IMR-90 (cell line): ENCODE measurements around the gene EFHD1. TPM values are rescaled to one million over a fixed set of nuclear protein-coding genes. Genes with fewer than 3 reads are reported as not detected.

Experiments
- ATAC-seq: fragments of 200-7000 bp; cut with Tn5 transposase; 2 replicates; pipeline ENCODE4 v1.9.1; 2020; ENCODE audit warnings: low read depth, mild to moderate bottlenecking, moderate library complexity
- BruUV-seq: library from RNA; stranded (reverse); fragments of 400-500 nt; replicated peaks from 2 replicates; lab custom pipeline; 2021; lab: Mats Ljungman, UMichigan
- CTCF ChIA-PET: fragments of 300-600 bp; formaldehyde crosslinking; extraction: SDS; loops from one replicate; lab custom pipeline; 2021; ENCODE audit warnings: antibody characterized with exemption; lab: Yijun Ruan, JAX
- POLR2A ChIA-PET: fragments of 300-600 bp; sonication (Branson Sonifier 250); formaldehyde crosslinking; loops from one replicate; lab custom pipeline; 2022; ENCODE audit warnings: antibody characterized with exemption; ENCODE audit not compliant: unreplicated experiment; lab: Charles Lee
- DNase-seq: peaks from one replicate; pipeline ENCODE4 v3.0.0; 2013
- H2AFZ ChIP-seq: replicated peaks from 2 replicates; pipeline ENCODE3; 2013; ENCODE audit warnings: low read length, mild to moderate bottlenecking; ENCODE audit not compliant: poor library complexity
- H2AK5ac ChIP-seq: 2 replicates; pipeline ENCODE4 v1.6.1; 2013; ENCODE audit warnings: low read depth, low read length, inconsistent platforms
- H2AK9ac ChIP-seq: replicated peaks from 2 replicates; pipeline ENCODE3; 2013; ENCODE audit warnings: mild to moderate bottlenecking, low read depth, low read length, moderate library complexity; ENCODE audit not compliant: poor library complexity
- H2BK120ac ChIP-seq: 2 replicates; pipeline ENCODE4 v1.6.1; 2013; ENCODE audit warnings: low read depth, low read length, inconsistent platforms
- H2BK15ac ChIP-seq: 3 replicates; pipeline ENCODE4 v1.6.1; 2013; ENCODE audit warnings: low read depth, low read length, inconsistent platforms
- H2BK20ac ChIP-seq: 2 replicates; pipeline ENCODE4 v1.6.1; 2013; ENCODE audit warnings: low read depth, mild to moderate bottlenecking, inconsistent platforms, low read length, moderate library complexity
- H2BK5ac ChIP-seq: 2 replicates; pipeline ENCODE4 v1.6.1; 2013; ENCODE audit warnings: mild to moderate bottlenecking, low read depth, low read length, inconsistent platforms; ENCODE audit not compliant: poor library complexity, severe bottlenecking
- H3K14ac ChIP-seq: replicated peaks from 2 replicates; pipeline ENCODE4 v1.6.1; 2013; ENCODE audit warnings: low read depth, low read length, inconsistent platforms
- H3K18ac ChIP-seq: 2 replicates; pipeline ENCODE4 v1.6.1; 2013; ENCODE audit warnings: low read depth, low read length, control low read depth
- H3K23ac ChIP-seq: 2 replicates; pipeline ENCODE4 v1.6.1; 2013; ENCODE audit warnings: low read depth, low read length, inconsistent platforms
- H3K27ac ChIP-seq: 2 replicates; pipeline ENCODE4 v1.5.1; 2013; ENCODE audit warnings: mild to moderate bottlenecking, control low read depth, low read length; ENCODE audit not compliant: insufficient read depth
- H3K27me3 ChIP-seq: 2 replicates; pipeline ENCODE4 v1.6.1; 2013; ENCODE audit warnings: low read length; ENCODE audit not compliant: control insufficient read depth, insufficient read depth
- H3K36me3 ChIP-seq: 2 replicates; pipeline ENCODE4 v1.6.1; 2013; ENCODE audit warnings: low read length, mixed read lengths; ENCODE audit not compliant: control insufficient read depth, insufficient read depth
- H3K4ac ChIP-seq: 2 replicates; pipeline ENCODE4 v1.6.1; 2013; ENCODE audit warnings: low read depth, low read length, inconsistent platforms
- H3K4me1 ChIP-seq: 2 replicates; pipeline ENCODE4 v1.6.1; 2013; ENCODE audit warnings: low read length, mixed read lengths; ENCODE audit not compliant: control insufficient read depth, insufficient read depth
- H3K4me2 ChIP-seq: 2 replicates; pipeline ENCODE4 v1.6.1; 2013; ENCODE audit warnings: low read depth, mild to moderate bottlenecking, control low read depth, low read length, moderate library complexity
- H3K4me3 ChIP-seq: 2 replicates; pipeline ENCODE4 v1.5.1; 2013; ENCODE audit warnings: low read depth, mild to moderate bottlenecking, control low read depth, low read length, moderate library complexity; ENCODE audit not compliant: insufficient read depth
- H3K56ac ChIP-seq: 2 replicates; pipeline ENCODE4 v1.6.1; 2013; ENCODE audit warnings: low read length, inconsistent platforms; ENCODE audit not compliant: insufficient read depth; ENCODE audit errors: extremely low read depth
- H3K79me1 ChIP-seq, 2 experiments: 2 replicates each; pipeline ENCODE4 v1.6.1; 2013; ENCODE audit warnings: low read length in 2 of 2, inconsistent platforms in 1 of 2, low read depth in 1 of 2
- H3K9ac ChIP-seq: 2 replicates; pipeline ENCODE4 v1.6.1; 2013; ENCODE audit warnings: low read depth, low read length, control low read depth
- H3K9me1 ChIP-seq: 2 replicates; pipeline ENCODE4 v1.6.1; 2013; ENCODE audit warnings: low read length, inconsistent platforms; ENCODE audit not compliant: insufficient read depth
- H3K9me3 ChIP-seq: 2 replicates; pipeline ENCODE4 v1.6.1; 2013; ENCODE audit warnings: low read length; ENCODE audit not compliant: control insufficient read depth, insufficient read depth
- H4K20me1 ChIP-seq: 2 replicates; pipeline ENCODE4 v1.6.1; 2013; ENCODE audit warnings: low read length, inconsistent platforms; ENCODE audit not compliant: insufficient read depth
- H4K5ac ChIP-seq: 2 replicates; pipeline ENCODE4 v1.6.1; 2013; ENCODE audit warnings: mild to moderate bottlenecking, low read depth, low read length, control low read depth
- H4K8ac ChIP-seq, 2 experiments: 2 replicates each; pipeline ENCODE4 v1.6.1; 2013; ENCODE audit warnings: low read depth in 2 of 2, low read length in 2 of 2, control low read depth in 1 of 2, inconsistent platforms in 1 of 2
- H4K91ac ChIP-seq: 2 replicates; pipeline ENCODE4 v1.6.1; 2013; ENCODE audit warnings: low read depth, low read length, inconsistent platforms; ENCODE audit not compliant: insufficient read depth
- BHLHE40 ChIP-seq: fragments of 150-350 bp; IDR thresholded peaks from 2 replicates; pipeline ENCODE4 v1.6.1; 2016; ENCODE audit warnings: mild to moderate bottlenecking, low read depth, low read length
- CEBPB ChIP-seq: IDR thresholded peaks from 2 replicates; pipeline ENCODE4 v1.6.1; 2012; ENCODE audit warnings: low read depth, low read length, improper control_type of control experiment
- CHD1 ChIP-seq: IDR thresholded peaks from 2 replicates; pipeline ENCODE4 v1.6.1; 2012; ENCODE audit warnings: low read depth, low read length, improper control_type of control experiment
- FOS ChIP-seq: fragments of 150-350 bp; IDR thresholded peaks from 2 replicates; pipeline ENCODE4 v1.6.1; 2016; ENCODE audit warnings: low read depth, low read length
- MAFK ChIP-seq: IDR thresholded peaks from 2 replicates; pipeline ENCODE4 v1.6.1; 2012; ENCODE audit warnings: low read depth, low read length, improper control_type of control experiment
- MAZ ChIP-seq: IDR thresholded peaks from 2 replicates; pipeline ENCODE4 v1.6.1; 2012; ENCODE audit warnings: low read depth, mild to moderate bottlenecking, low read length, improper control_type of control experiment, moderate library complexity, borderline replicate concordance
- MXI1 ChIP-seq: IDR thresholded peaks from 2 replicates; pipeline ENCODE4 v1.6.1; 2012; ENCODE audit warnings: low read depth, mild to moderate bottlenecking, low read length, moderate library complexity, borderline replicate concordance
- NFE2L2 ChIP-seq: fragments of 150-350 bp; IDR thresholded peaks from 2 replicates; pipeline ENCODE4 v1.6.1; 2016; ENCODE audit warnings: low read depth, mild to moderate bottlenecking, low read length
- RAD21 ChIP-seq: IDR thresholded peaks from 2 replicates; pipeline ENCODE4 v1.6.1; 2012; ENCODE audit warnings: low read length, improper control_type of control experiment
- RCOR1 ChIP-seq: IDR thresholded peaks from 2 replicates; pipeline ENCODE4 v1.6.1; 2012; ENCODE audit warnings: mild to moderate bottlenecking, low read length, improper control_type of control experiment; ENCODE audit not compliant: insufficient replicate concordance
- RFX5 ChIP-seq: IDR thresholded peaks from 2 replicates; pipeline ENCODE4 v1.8.0; 2012; ENCODE audit warnings: low read depth, mild to moderate bottlenecking, low read length, moderate library complexity
- SMC3 ChIP-seq: fragments of 150-350 bp; IDR thresholded peaks from 2 replicates; pipeline ENCODE4 v1.6.1; 2016; ENCODE audit warnings: low read depth, mild to moderate bottlenecking, antibody characterized with exemption, low read length, moderate library complexity
- WGBS, 2 experiments: methylation state at CpG; one replicate each; pipeline versions ENCODE4 v1.1.5 to v1.1.7; 2013; ENCODE audit warnings: missing lambda C conversion rate in 2 of 2; ENCODE audit not compliant: insufficient read length in 1 of 2; ENCODE audit errors: extremely low coverage in 2 of 2; 5-methylcytosine and 5-hydroxymethylcytosine counted together
- dilution Hi-C: fragments of 300-500 bp; cut with HindIII; formaldehyde crosslinking; loops from one replicate; pipeline ENCODE4 v1.14.3; 2018; ENCODE audit warnings: low sequenced_read_pairs; ENCODE audit not compliant: unreplicated experiment
- in situ Hi-C: fragments of 300-500 bp; cut with MboI; formaldehyde crosslinking; loops from 3 replicates; pipeline ENCODE4 v1.14.3; 2019; ENCODE audit warnings: low sequenced_read_pairs, inconsistent platforms, mixed read lengths
- intact Hi-C: fragments of 100-400 bp; cut with micrococcal nuclease; formaldehyde crosslinking; loops from 2 replicates; pipeline ENCODE4 v1.10.0; 2022
- polyA plus RNA-seq, 3 experiments: library from polyadenylated mRNA; depleted of rRNA; stranded (reverse); fragments of >200 nt; gene quantifications; 2 replicates each; pipeline ENCODE4 v1.2.3, GENCODE V29; 2012; ENCODE audit warnings: low replicate concordance in 1 of 3
- total RNA-seq: library from RNA; depleted of rRNA; stranded (reverse); fragments of >200 nt; gene quantifications from 2 replicates; pipeline ENCODE4 v1.2.3, GENCODE V29; 2012
- TF ChIP-seq, protein P1 (sequence below): fragments of 150-350 bp; IDR thresholded peaks from 2 replicates; pipeline ENCODE4 v1.6.1; 2016; ENCODE audit warnings: low read depth, mild to moderate bottlenecking, low read length, moderate library complexity, borderline replicate concordance
- TF ChIP-seq, protein P2 (sequence below): fragments of 150-350 bp; IDR thresholded peaks from 2 replicates; pipeline ENCODE4 v1.6.1; 2017; ENCODE audit warnings: mild to moderate bottlenecking, antibody characterized with exemption, low read length, low read depth

EFHD1 gene
- total and polyA plus RNA-seq, 2 of the 4 experiments (the other 2 are of a cell fraction): 0.27 TPM; not detected in 1

DNA sequence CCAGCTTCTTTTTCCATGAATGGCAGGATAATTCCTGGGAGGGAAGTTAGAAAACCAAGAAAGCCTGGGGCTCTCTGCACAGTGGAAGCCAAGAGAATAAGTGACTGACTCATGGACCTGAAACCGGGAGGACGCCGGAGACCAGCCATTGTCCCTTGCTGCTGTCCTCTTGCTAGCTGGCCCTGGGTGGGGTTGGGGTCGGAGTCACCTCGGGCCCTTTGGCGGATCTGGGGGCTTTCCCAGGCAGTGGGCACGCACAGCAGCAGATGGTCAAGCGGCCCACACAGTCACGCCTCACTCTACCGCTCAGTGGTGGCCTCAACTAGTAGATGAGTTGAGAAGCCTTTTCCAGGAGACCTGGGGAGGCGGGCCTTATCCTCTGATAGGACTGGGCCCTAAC is 15.6 kb downstream of the EFHD1 start:
- intact Hi-C loops: no loop called here
- H3K4me3 ChIP-seq: no peak overlapping the region
- H2AFZ ChIP-seq: no peak overlapping the region
- TF ChIP-seq RAD21 (no peak), RFX5 (no peak), BHLHE40 (no peak), CEBPB (no peak), SMC3 (no peak), FOS (no peak), NFE2L2 (no peak), MAZ (no peak), CHD1 (no peak), MXI1 (no peak), MAFK (no peak), RCOR1 (no peak)
- TF ChIP-seq, protein P1, sequence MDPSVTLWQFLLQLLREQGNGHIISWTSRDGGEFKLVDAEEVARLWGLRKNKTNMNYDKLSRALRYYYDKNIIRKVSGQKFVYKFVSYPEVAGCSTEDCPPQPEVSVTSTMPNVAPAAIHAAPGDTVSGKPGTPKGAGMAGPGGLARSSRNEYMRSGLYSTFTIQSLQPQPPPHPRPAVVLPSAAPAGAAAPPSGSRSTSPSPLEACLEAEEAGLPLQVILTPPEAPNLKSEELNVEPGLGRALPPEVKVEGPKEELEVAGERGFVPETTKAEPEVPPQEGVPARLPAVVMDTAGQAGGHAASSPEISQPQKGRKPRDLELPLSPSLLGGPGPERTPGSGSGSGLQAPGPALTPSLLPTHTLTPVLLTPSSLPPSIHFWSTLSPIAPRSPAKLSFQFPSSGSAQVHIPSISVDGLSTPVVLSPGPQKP: no peak
- TF ChIP-seq, protein P2, sequence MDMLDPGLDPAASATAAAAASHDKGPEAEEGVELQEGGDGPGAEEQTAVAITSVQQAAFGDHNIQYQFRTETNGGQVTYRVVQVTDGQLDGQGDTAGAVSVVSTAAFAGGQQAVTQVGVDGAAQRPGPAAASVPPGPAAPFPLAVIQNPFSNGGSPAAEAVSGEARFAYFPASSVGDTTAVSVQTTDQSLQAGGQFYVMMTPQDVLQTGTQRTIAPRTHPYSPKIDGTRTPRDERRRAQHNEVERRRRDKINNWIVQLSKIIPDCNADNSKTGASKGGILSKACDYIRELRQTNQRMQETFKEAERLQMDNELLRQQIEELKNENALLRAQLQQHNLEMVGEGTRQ: no peak
- no peak overlapping the region for H4K91ac ChIP-seq
- ChIA-PET POLR2A (no interaction called here), CTCF (no interaction called here)
- no peak overlapping the region for H2AK9ac ChIP-seq
- no peak overlapping the region for H2AK5ac ChIP-seq
- DNase-seq (no peak), ATAC-seq (no peak)
- H3K4me2 ChIP-seq: no peak overlapping the region
- no TSS peak for BruUV-seq
- H4K8ac ChIP-seq: no peak overlapping the region
- 100% methylated on average over 1 of the region's 11 CpGs; no CpG with 5 or more reads in 1 of the 2 experiments for WGBS, 2 experiments
- H3K9me3 ChIP-seq: no peaks in the 10 kb centered on the region
- H3K27me3 ChIP-seq: peaks cover 20% of the 10 kb centered on the region
- no peak overlapping the region for H3K56ac ChIP-seq
- H3K23ac ChIP-seq: no peak overlapping the region
- H4K20me1 ChIP-seq: no peaks in the 10 kb centered on the region
- no peaks in the 10 kb centered on the region for H3K36me3 ChIP-seq
- H4K5ac ChIP-seq: no peak overlapping the region
- H2BK20ac ChIP-seq: no peak overlapping the region
- no peak overlapping the region for H3K18ac ChIP-seq
- dilution Hi-C loops: no loop called here
- in situ Hi-C loops: no loop called here
- no peak overlapping the region for H3K9ac ChIP-seq
- H2BK15ac ChIP-seq: no peak overlapping the region
- H2BK120ac ChIP-seq: no peak overlapping the region
- no peaks in the 10 kb centered on the region for H3K4me1 ChIP-seq
- no peak overlapping the region for H3K4ac ChIP-seq
- no peak overlapping the region for H2BK5ac ChIP-seq
- H3K9me1 ChIP-seq: no peaks in the 10 kb centered on the region
- H3K14ac ChIP-seq: no peak overlapping the region
- H3K79me1 ChIP-seq: no peaks in the 10 kb centered on the region
- no peak overlapping the region for H3K27ac ChIP-seq
